HCT116 (cell line): ENCODE results near the gene PLA2R1.

Experiments
- EGR1 ChIP-seq: IDR thresholded peaks from 2 replicates; pipeline ENCODE4 v1.6.1; 2012; ENCODE audit warnings: low read depth
- EZH2 ChIP-seq: fragments of 200-600 bp; sonication (generic); IDR thresholded peaks from 2 replicates; pipeline ENCODE4 v1.6.1; 2017; ENCODE audit warnings: antibody characterized with exemption, mixed run types
- EZH2phosphoT487 ChIP-seq: fragments of 200-600 bp; IDR thresholded peaks from 2 replicates; pipeline ENCODE4 v1.6.1; 2018; ENCODE audit warnings: antibody characterized with exemption, borderline replicate concordance
- POLR2A ChIP-seq: IDR thresholded peaks from 2 replicates; pipeline ENCODE4 v1.7.0; 2011; ENCODE audit warnings: borderline replicate concordance; ENCODE audit not compliant: insufficient read depth, insufficient read length; ENCODE audit errors: extremely low read depth
- RAD21 ChIP-seq: IDR thresholded peaks from 2 replicates; pipeline ENCODE4 v1.6.1; 2012; ENCODE audit warnings: low read depth, mild to moderate bottlenecking
- YY1 ChIP-seq: IDR thresholded peaks from 2 replicates; pipeline ENCODE4 v1.6.1; 2011; ENCODE audit warnings: low read length, low read depth, moderate library complexity, mild to moderate bottlenecking; ENCODE audit not compliant: insufficient replicate concordance; ENCODE audit errors: extremely low read depth
- ZFX ChIP-seq: fragments of 450-650 bp; IDR thresholded peaks from 2 replicates; pipeline ENCODE4 v1.6.1; 2017
- TF ChIP-seq, protein P1 (sequence below), 3 experiments: fragments of 200-600 bp in 1 of 3; sonication (generic) in 1 of 3; IDR thresholded peaks in 2 of 3; conservative IDR thresholded peaks in 1 of 3; 2 replicates each; pipeline ENCODE4 v1.5.1; 2012 to 2017; ENCODE audit warnings: low read depth in 2 of 3, low read length in 2 of 3, antibody characterized with exemption in 1 of 3, borderline replicate concordance in 1 of 3, control low read depth in 1 of 3, mild to moderate bottlenecking in 1 of 3, mixed read lengths in 1 of 3, mixed run types in 1 of 3, moderate library complexity in 1 of 3; ENCODE audit not compliant: insufficient read depth in 1 of 3
- TF ChIP-seq, protein P2 (sequence below): IDR thresholded peaks from 2 replicates; pipeline ENCODE4 v1.6.1; 2012; ENCODE audit warnings: low read depth

DNA sequence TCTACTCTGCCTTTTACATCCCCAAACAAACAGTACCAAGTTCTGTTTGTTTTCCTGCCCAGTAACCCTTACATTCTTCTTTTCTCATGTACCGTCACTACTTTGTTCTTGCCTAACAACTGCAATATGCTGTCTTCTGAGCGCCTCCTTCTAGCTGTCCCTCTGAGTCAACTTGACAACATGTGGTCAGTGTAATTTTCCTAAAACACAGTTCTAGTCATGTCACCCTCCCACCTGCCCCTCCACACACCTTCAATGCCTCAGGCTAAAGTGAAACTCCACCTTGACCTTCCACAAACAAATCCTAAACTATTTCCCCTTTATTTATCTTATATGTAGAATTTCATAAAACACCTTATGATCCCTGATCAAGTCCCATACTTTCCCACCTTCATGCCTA, 139.9 kb downstream of the PLA2R1 start:
- TF ChIP-seq, protein P1, sequence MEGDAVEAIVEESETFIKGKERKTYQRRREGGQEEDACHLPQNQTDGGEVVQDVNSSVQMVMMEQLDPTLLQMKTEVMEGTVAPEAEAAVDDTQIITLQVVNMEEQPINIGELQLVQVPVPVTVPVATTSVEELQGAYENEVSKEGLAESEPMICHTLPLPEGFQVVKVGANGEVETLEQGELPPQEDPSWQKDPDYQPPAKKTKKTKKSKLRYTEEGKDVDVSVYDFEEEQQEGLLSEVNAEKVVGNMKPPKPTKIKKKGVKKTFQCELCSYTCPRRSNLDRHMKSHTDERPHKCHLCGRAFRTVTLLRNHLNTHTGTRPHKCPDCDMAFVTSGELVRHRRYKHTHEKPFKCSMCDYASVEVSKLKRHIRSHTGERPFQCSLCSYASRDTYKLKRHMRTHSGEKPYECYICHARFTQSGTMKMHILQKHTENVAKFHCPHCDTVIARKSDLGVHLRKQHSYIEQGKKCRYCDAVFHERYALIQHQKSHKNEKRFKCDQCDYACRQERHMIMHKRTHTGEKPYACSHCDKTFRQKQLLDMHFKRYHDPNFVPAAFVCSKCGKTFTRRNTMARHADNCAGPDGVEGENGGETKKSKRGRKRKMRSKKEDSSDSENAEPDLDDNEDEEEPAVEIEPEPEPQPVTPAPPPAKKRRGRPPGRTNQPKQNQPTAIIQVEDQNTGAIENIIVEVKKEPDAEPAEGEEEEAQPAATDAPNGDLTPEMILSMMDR (IDR thresholded peaks at IDR 0.05 in 2 of 3, conservative IDR thresholded peaks at IDR 0.05 in 1 of 3; ENCODE audit: borderline replicate concordance in 1 of 3, insufficient read depth in 1 of 3, low read depth in 2 of 3, low read length in 2 of 3): no peak
- TF ChIP-seq EZH2 (no peak), EGR1 (no peak), EZH2phosphoT487 (no peak), POLR2A (no peak), ZFX (no peak), RAD21 (no peak), YY1 (no peak)
- TF ChIP-seq, protein P2, sequence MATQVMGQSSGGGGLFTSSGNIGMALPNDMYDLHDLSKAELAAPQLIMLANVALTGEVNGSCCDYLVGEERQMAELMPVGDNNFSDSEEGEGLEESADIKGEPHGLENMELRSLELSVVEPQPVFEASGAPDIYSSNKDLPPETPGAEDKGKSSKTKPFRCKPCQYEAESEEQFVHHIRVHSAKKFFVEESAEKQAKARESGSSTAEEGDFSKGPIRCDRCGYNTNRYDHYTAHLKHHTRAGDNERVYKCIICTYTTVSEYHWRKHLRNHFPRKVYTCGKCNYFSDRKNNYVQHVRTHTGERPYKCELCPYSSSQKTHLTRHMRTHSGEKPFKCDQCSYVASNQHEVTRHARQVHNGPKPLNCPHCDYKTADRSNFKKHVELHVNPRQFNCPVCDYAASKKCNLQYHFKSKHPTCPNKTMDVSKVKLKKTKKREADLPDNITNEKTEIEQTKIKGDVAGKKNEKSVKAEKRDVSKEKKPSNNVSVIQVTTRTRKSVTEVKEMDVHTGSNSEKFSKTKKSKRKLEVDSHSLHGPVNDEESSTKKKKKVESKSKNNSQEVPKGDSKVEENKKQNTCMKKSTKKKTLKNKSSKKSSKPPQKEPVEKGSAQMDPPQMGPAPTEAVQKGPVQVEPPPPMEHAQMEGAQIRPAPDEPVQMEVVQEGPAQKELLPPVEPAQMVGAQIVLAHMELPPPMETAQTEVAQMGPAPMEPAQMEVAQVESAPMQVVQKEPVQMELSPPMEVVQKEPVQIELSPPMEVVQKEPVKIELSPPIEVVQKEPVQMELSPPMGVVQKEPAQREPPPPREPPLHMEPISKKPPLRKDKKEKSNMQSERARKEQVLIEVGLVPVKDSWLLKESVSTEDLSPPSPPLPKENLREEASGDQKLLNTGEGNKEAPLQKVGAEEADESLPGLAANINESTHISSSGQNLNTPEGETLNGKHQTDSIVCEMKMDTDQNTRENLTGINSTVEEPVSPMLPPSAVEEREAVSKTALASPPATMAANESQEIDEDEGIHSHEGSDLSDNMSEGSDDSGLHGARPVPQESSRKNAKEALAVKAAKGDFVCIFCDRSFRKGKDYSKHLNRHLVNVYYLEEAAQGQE: no peak
